ENCODE measurements around the gene TCHP. TPM values are rescaled to one million over a fixed set of nuclear protein-coding genes. Genes with fewer than 3 reads are reported as not detected.

The TCHP gene
- total RNA-seq, 1 experiment from 2014 or later, result 13.3 TPM

DNA sequence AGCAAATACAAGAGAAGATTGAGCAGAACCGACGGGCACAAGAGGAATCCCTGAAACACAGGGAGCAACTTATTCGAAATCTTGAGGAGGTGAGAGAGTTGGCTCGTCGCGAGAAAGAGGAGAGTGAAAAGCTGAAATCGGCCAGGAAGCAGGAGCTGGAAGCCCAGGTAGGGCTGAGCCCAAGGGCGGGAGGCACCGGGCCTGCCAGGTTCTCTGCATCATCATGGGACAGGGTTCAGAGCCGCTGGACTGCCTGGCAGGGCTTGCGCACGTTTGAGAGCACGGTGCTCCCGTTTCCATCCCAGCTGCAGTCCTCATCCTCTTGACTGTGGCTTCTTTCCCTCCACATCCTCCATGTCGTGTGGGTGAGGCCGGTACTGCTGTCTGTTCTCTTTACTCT lies 14.4 kb downstream of the TCHP start:
- no peak overlapping the region for H3K9ac ChIP-seq (ENCODE audit: extremely low read depth, insufficient read length, low read length)
- H3K79me2 ChIP-seq (ENCODE audit: insufficient read depth, low read length), result no peaks in the 10 kb centered on the region
- no peak overlapping the region for H2BK5ac ChIP-seq (ENCODE audit: insufficient read length, low read length)
- no peak overlapping the region for H3K56ac ChIP-seq (ENCODE audit: insufficient read length, low read depth, low read length)
- H3K9me3 ChIP-seq (ENCODE audit: control insufficient read depth, low read depth, low read length), result no peaks in the 10 kb centered on the region
- H3K4ac ChIP-seq (ENCODE audit: low read depth, low read length), result no peak overlapping the region
- H2BK12ac ChIP-seq (ENCODE audit: insufficient read length, low read depth, low read length), result no peak overlapping the region
- no peak overlapping the region for H3K18ac ChIP-seq (ENCODE audit: insufficient read length, low read depth, low read length)
- no peak overlapping the region for H4K8ac ChIP-seq (replicated peaks; ENCODE audit: insufficient read length, low read depth, low read length)
- TF ChIP-seq, protein P1, sequence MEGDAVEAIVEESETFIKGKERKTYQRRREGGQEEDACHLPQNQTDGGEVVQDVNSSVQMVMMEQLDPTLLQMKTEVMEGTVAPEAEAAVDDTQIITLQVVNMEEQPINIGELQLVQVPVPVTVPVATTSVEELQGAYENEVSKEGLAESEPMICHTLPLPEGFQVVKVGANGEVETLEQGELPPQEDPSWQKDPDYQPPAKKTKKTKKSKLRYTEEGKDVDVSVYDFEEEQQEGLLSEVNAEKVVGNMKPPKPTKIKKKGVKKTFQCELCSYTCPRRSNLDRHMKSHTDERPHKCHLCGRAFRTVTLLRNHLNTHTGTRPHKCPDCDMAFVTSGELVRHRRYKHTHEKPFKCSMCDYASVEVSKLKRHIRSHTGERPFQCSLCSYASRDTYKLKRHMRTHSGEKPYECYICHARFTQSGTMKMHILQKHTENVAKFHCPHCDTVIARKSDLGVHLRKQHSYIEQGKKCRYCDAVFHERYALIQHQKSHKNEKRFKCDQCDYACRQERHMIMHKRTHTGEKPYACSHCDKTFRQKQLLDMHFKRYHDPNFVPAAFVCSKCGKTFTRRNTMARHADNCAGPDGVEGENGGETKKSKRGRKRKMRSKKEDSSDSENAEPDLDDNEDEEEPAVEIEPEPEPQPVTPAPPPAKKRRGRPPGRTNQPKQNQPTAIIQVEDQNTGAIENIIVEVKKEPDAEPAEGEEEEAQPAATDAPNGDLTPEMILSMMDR (conservative IDR thresholded peaks at IDR 0.05), result no peak
- no peak overlapping the region for H3T11ph ChIP-seq (ENCODE audit: low read length)
- no peaks in the 10 kb centered on the region for H4K20me1 ChIP-seq (ENCODE audit: control insufficient read depth, insufficient read depth, insufficient read length)
- no peak overlapping the region for H2AK5ac ChIP-seq (ENCODE audit: insufficient read length, low read length)
- no peaks in the 10 kb centered on the region for H3K9me3 Mint-ChIP-seq
- H2AFZ ChIP-seq (ENCODE audit: low read length), result no peak overlapping the region
- no peak overlapping the region for H3K23ac ChIP-seq (ENCODE audit: insufficient read length, low read depth, low read length)
- no peak overlapping the region for H2BK15ac ChIP-seq (ENCODE audit: low read depth, low read length)
- no peak overlapping the region for H3K4me3 Mint-ChIP-seq
- no peaks in the 10 kb centered on the region for H3K4me1 ChIP-seq (ENCODE audit: insufficient read depth, low read length)
- no peak overlapping the region for H3K14ac ChIP-seq (ENCODE audit: insufficient read depth, low read length)
- H3K36me3 Mint-ChIP-seq (ENCODE audit: insufficient read depth in 1 of 3, low read depth in 3 of 3), result peaks cover 6 to 73% (median 17%) of the 10 kb centered on the region in 3 experiments
- H3K4me2 ChIP-seq (ENCODE audit: insufficient read depth, insufficient read length, low read length), result no peak overlapping the region
- H3K27me3 ChIP-seq (ENCODE audit: insufficient read depth, low read length), result no peaks in the 10 kb centered on the region
- no peak overlapping the region for H3K27ac Mint-ChIP-seq
- no peak overlapping the region for H2BK20ac ChIP-seq (ENCODE audit: low read depth, low read length, poor library complexity, severe bottlenecking)
- no peak overlapping the region for H2BK120ac ChIP-seq (ENCODE audit: low read depth, low read length, poor library complexity, severe bottlenecking)
- 0 out of 4 replicates have a peak, but pooled peaks cover 3 to 4% of the 10 kb centered on the region in 2 experiments for H3K4me1 Mint-ChIP-seq
- no peak overlapping the region for H4K5ac ChIP-seq (ENCODE audit: insufficient read length, low read depth, low read length)
- no peak for DNase-seq
- no peaks in the 10 kb centered on the region for H3K79me1 ChIP-seq (ENCODE audit: insufficient read depth, low read depth, low read length, poor library complexity, severe bottlenecking)
- H3K23me2 ChIP-seq (ENCODE audit: insufficient read length, low read depth, low read length, poor library complexity, severe bottlenecking), result no peaks in the 10 kb centered on the region
- H3K27me3 Mint-ChIP-seq (ENCODE audit: low read depth), result peaks cover 4% of the 10 kb centered on the region
- no peak overlapping the region for H3K27ac ChIP-seq (ENCODE audit: insufficient read length, low read depth, low read length)
- WGBS (ENCODE audit: extremely low coverage, insufficient read length, low lambda C conversion rate), result no CpG with 5 or more reads among the region's 16 CpGs
- no peak overlapping the region for H4K91ac ChIP-seq (ENCODE audit: insufficient read length, low read depth, low read length)

All from H9 (cell line).